Lower leg skin (tissue), 4 donors: Measurements from ENCODE around the gene RGS12. TPM values are rescaled to one million over a fixed set of nuclear protein-coding genes. Genes with fewer than 3 reads are reported as not detected.

ENCODE experiments used
- DNase-seq, 2 donors: peaks; one replicate each; pipeline ENCODE4 v3.0.0-alpha.2; 2019; ENCODE audit warnings: low spot score in 2 of 2
- H3K4me3 ChIP-seq: fragments of 200-600 bp; sonication (generic); 2 replicates; pipeline ENCODE4 v1.5.1; 2017; ENCODE audit warnings: mild to moderate bottlenecking, low read depth; ENCODE audit not compliant: poor library complexity, severe bottlenecking
- POLR2A ChIP-seq, 2 donors: fragments of 450-650 bp; IDR thresholded peaks; one replicate each; pipeline ENCODE4 v1.6.1; 2016 to 2017; ENCODE audit warnings: antibody characterized with exemption in 2 of 2, mild to moderate bottlenecking in 1 of 2, moderate library complexity in 1 of 2
- WGBS, 2 donors: methylation state at CpG; one replicate each; pipeline ENCODE4 v1.1.5; 2018; 5-methylcytosine and 5-hydroxymethylcytosine counted together
- intact Hi-C: fragments of 100-400 bp; cut with DNase I; formaldehyde crosslinking; loops from one replicate; pipeline ENCODE4 v1.15.0; 2023; ENCODE audit warnings: low total_unique reads
- total RNA-seq, 4 donors: library from RNA; depleted of rRNA; stranded (reverse); fragments of >200 nt; gene quantifications; one replicate each; pipeline ENCODE4 v1.1.0, GENCODE V29; 2016
- TF ChIP-seq, protein P1 (sequence below), 3 donors: fragments of 450-650 bp; IDR thresholded peaks; one replicate each; pipeline ENCODE4 v1.5.1; 2016; ENCODE audit warnings: antibody characterized with exemption in 3 of 3, mild to moderate bottlenecking in 3 of 3, moderate library complexity in 2 of 3

RGS12 gene
- total RNA-seq, 4 donors from 2014 or later, result 47.5 to 92.6 (median 80.6) TPM

DNA sequence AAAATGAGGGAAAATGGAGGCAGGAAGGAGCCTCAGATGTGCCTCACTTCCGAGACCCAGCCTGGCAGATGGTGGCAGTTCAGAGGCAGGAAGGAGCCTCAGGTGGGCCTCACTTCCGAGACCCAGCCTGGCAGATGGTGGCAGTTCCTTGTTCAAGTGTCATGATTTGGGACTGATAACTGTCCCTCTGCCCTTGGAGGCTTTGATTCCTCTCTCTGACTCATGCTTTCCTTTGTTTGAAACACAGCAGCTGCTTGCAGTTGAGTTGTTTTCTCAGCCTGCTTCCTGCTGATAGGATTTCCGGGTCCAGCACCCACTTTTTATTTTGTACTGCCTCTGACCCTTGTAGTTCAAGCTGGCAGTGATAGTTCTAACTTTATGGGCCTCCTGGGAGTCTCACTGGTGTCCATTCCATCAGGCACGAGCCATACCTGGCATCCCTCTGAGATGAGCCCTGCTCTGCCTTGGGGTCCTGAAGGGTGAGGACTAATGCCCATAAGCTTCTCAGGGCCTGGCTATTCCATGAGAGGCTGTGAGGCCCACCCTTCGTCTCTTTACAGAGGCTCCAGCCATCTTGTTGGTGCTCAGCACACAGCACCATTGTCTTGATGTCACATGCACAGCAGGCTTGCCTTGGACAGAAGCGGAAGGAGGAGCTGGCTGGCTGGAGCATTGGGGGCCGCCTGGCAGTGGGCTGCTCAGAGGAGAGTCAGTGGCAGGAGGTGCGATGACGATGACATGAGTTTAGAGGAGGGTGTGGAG is 13.0 kb downstream of the RGS12 start:
- 71 to 77% methylated on average over 9 of the region's 9 CpGs for WGBS, 2 donors

DNA sequence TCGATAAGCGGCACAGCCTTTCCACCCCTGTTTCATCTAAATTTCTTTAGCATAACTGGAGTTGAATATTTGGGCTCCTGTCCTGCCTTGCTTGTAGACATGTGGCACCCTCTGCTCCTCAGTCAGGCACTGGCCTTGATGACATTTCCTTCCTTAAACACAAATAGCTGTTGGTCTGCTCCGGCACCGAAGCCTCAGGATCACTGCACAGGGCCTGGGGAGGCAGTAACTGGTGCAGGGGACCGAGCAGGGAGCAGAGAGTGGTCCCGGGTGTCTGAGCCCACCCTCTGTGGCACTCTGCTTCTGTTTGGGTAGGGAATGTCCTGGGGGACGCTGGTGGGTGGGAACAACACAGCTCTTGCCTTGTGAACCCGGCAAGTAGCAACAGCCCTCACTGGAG is 13.6 kb downstream of the RGS12 start:
- intact Hi-C loops, result no loop called here
- 75 to 77% methylated on average over 8 of the region's 8 CpGs for WGBS, 2 donors
- TF ChIP-seq POLR2A (IDR thresholded peaks at IDR 0.05), result no peak
- TF ChIP-seq, protein P1, sequence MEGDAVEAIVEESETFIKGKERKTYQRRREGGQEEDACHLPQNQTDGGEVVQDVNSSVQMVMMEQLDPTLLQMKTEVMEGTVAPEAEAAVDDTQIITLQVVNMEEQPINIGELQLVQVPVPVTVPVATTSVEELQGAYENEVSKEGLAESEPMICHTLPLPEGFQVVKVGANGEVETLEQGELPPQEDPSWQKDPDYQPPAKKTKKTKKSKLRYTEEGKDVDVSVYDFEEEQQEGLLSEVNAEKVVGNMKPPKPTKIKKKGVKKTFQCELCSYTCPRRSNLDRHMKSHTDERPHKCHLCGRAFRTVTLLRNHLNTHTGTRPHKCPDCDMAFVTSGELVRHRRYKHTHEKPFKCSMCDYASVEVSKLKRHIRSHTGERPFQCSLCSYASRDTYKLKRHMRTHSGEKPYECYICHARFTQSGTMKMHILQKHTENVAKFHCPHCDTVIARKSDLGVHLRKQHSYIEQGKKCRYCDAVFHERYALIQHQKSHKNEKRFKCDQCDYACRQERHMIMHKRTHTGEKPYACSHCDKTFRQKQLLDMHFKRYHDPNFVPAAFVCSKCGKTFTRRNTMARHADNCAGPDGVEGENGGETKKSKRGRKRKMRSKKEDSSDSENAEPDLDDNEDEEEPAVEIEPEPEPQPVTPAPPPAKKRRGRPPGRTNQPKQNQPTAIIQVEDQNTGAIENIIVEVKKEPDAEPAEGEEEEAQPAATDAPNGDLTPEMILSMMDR (IDR thresholded peaks at IDR 0.05), result no peak
- DNase-seq, result peak in 1 of 2 donors; percentile 77
- H3K4me3 ChIP-seq, result no peak overlapping the region

More for the DNA sequence above, 13.0 kb downstream of the RGS12 start:
- no peak overlapping the region for H3K4me3 ChIP-seq
- intact Hi-C loops, result no loop called here
- peak in 1 of 2 donors; percentile 77 for DNase-seq
- TF ChIP-seq, protein P1 (IDR thresholded peaks at IDR 0.05), result no peak
- no peak for TF ChIP-seq POLR2A (IDR thresholded peaks at IDR 0.05)

DNA sequence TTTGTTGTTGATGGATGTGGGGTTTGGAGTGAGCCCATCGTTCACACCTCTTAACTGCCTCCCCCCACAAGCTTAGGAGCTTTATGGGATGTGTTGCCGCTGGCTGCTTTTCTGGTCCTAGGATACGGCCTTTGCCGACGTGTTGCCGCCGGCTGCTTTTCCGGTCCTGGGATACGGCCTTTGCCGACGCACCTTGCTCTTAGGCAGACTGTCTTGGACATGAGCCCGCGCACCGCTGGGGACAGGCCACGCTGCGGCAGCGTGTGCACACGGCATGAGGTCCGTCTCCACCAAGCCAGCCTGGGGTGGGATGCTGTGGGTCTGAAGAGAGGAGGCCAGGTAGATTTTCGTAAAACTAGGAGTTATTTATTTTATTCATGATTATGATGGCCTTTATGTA is 14.2 kb downstream of the RGS12 start:
- no peak for TF ChIP-seq POLR2A (IDR thresholded peaks at IDR 0.05)
- TF ChIP-seq, protein P1 (IDR thresholded peaks at IDR 0.05), result no peak
- DNase-seq, result peak in 1 of 2 donors; percentile 58
- WGBS, 2 donors, result 90 to 93% methylated on average over 20 of the region's 20 CpGs
- no peak overlapping the region for H3K4me3 ChIP-seq
- intact Hi-C loops, result no loop called here

DNA sequence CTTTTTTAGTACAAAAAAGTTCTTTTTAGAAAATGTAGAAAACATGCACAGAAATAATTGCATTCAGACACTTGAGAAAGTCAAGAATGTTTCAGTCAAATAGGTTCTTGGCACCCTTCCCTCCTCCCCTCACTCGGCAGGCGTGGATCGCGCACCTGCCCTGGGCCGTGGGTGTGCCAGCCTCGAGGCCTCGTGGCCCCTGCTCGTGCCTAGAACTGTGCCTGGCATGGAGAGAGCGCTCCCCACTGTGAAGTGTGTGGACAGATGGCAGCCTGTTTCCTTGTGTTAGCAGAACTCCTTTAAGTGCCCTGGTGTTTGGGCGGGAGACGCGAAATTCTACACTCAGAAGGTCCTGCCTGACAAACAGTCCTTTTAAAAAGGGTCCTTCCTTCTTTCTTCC is 14.7 kb downstream of the RGS12 start:
- no peak for TF ChIP-seq POLR2A (IDR thresholded peaks at IDR 0.05)
- TF ChIP-seq, protein P1 (IDR thresholded peaks at IDR 0.05), result no peak
- peak in 1 of 2 donors; percentile 76 for DNase-seq
- intact Hi-C loops, result no loop called here
- no peak overlapping the region for H3K4me3 ChIP-seq
- 74 to 80% methylated on average over 12 of the region's 12 CpGs for WGBS, 2 donors

DNA sequence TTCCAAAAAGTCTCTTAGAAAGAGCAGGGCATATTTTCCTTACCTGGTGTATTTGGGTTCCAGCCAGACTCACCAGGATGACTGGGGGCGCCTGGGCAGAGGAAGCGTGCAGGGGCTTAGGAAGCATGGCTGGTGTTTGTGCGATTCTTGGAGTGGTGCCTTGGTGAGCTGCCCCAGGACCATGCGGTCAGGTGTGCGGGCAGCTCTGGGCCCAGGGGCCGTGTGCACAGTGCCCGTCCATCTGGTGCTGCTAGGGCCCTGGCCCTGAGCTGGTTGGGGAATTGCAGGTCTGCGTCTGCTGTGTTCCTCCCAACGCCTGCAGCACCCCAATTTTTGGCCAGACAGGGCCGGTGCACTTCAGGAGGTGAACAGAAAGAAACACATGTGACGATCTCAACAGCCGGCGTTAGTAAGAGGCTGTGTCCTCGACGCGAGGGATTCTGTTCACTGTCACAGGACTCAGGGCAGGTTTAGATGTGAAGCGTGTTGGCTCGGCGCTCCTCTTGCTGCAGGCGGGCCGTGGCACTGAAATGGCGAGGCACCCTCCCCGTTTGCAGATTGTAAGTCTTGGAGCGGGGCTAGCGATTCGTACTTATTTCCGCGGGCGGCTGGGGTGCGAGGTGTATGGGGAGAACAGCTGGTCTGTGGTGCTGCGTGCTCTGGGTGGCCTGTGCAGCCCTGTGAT is 15.2 kb downstream of the RGS12 start:
- intact Hi-C loops, result no loop called here
- WGBS, 2 donors, result 91 to 95% methylated on average over 31 of the region's 31 CpGs
- H3K4me3 ChIP-seq, result no peak overlapping the region
- TF ChIP-seq POLR2A (IDR thresholded peaks at IDR 0.05), result no peak
- TF ChIP-seq, protein P1 (IDR thresholded peaks at IDR 0.05), result no peak
- peak in 1 of 2 donors; percentile 83 for DNase-seq
